BJ (cell line): ENCODE data around the gene RGPD4. TPM values are rescaled to one million over a fixed set of nuclear protein-coding genes. Genes with fewer than 3 reads are reported as not detected.
"Not testable (repeated sequence)": the region's sequence is repeated elsewhere in the genome, so short reads cannot be mapped to it uniquely, and the experiment has no call there.

Experiments
- CTCF ChIA-PET: fragments of 350-600 bp; formaldehyde crosslinking; extraction: SDS; loops from one replicate; lab custom pipeline; 2021; ENCODE audit warnings: antibody characterized with exemption, inconsistent platforms; lab: Yijun Ruan, JAX
- POLR2A ChIA-PET: fragments of 300-600 bp; sonication (Branson Sonifier 250); formaldehyde crosslinking; extraction: SDS; loops from one replicate; lab custom pipeline; 2021; ENCODE audit warnings: antibody characterized with exemption; lab: Charles Lee
- DNase-seq: peaks from one replicate; pipeline ENCODE4 v3.0.0-alpha.2; 2011; ENCODE audit warnings: low read depth
- H3K27me3 ChIP-seq: 2 replicates; pipeline ENCODE4 v1.6.0; 2011; ENCODE audit warnings: low read length; ENCODE audit not compliant: control insufficient read depth, insufficient read depth
- H3K36me3 ChIP-seq: 2 replicates; pipeline ENCODE4 v1.5.1; 2011; ENCODE audit warnings: low read length; ENCODE audit not compliant: control insufficient read depth, insufficient read depth
- H3K4me3 ChIP-seq: 2 replicates; pipeline ENCODE4 v1.5.1; 2011; ENCODE audit warnings: low read depth, mild to moderate bottlenecking, control low read depth, low read length
- polyA plus RNA-seq: library from polyadenylated mRNA; depleted of rRNA; stranded (reverse); fragments of >200 nt; gene quantifications from 2 replicates; pipeline ENCODE4 v1.2.3, GENCODE V29; 2011
- TF ChIP-seq, protein P1 (sequence below): IDR thresholded peaks from 2 replicates; pipeline ENCODE4 v1.5.1; 2011; ENCODE audit warnings: low read depth, mild to moderate bottlenecking, control low read depth, inconsistent platforms, low read length, moderate library complexity; ENCODE audit not compliant: insufficient read depth

The RGPD4 gene
- polyA plus RNA-seq, 1 experiment, result not detected

- DNase-seq, result no peak
- POLR2A ChIA-PET, result no interaction called here
- no peaks in the 10 kb centered on the region for H3K36me3 ChIP-seq
- H3K27me3 ChIP-seq, result no peaks in the 10 kb centered on the region
- TF ChIP-seq, protein P1, sequence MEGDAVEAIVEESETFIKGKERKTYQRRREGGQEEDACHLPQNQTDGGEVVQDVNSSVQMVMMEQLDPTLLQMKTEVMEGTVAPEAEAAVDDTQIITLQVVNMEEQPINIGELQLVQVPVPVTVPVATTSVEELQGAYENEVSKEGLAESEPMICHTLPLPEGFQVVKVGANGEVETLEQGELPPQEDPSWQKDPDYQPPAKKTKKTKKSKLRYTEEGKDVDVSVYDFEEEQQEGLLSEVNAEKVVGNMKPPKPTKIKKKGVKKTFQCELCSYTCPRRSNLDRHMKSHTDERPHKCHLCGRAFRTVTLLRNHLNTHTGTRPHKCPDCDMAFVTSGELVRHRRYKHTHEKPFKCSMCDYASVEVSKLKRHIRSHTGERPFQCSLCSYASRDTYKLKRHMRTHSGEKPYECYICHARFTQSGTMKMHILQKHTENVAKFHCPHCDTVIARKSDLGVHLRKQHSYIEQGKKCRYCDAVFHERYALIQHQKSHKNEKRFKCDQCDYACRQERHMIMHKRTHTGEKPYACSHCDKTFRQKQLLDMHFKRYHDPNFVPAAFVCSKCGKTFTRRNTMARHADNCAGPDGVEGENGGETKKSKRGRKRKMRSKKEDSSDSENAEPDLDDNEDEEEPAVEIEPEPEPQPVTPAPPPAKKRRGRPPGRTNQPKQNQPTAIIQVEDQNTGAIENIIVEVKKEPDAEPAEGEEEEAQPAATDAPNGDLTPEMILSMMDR, result no peak
- H3K4me3 ChIP-seq, result no peak overlapping the region
- CTCF ChIA-PET, result no interaction called here
Observed at GRCh38 chr2:107824451-107825205, 2.1 kb upstream of the RGPD4 start.

DNA sequence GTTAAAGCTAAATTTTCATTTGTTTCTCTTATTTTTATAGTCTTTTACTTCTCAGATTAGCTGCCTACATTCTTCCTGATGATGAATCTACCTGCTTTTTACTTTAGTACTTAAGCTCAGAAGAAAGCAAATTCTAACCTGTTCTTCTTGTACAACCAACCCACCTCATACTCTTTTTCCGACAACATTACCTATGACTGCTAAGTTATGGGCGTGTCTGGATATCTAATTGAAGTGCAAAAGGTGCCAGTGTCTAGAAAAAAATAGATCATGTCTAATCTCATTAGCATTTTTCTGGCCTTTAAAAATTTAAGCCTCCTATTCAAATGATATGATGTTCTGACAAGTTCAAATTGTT, 1.5 kb upstream of the RGPD4 start:
- ChIA-PET POLR2A (no interaction called here), CTCF (no interaction called here)
- no peaks in the 10 kb centered on the region for H3K36me3 ChIP-seq
- H3K4me3 ChIP-seq, result no peak overlapping the region
- H3K27me3 ChIP-seq, result no peaks in the 10 kb centered on the region
- no peak for DNase-seq
- TF ChIP-seq, protein P1, result no peak

DNA sequence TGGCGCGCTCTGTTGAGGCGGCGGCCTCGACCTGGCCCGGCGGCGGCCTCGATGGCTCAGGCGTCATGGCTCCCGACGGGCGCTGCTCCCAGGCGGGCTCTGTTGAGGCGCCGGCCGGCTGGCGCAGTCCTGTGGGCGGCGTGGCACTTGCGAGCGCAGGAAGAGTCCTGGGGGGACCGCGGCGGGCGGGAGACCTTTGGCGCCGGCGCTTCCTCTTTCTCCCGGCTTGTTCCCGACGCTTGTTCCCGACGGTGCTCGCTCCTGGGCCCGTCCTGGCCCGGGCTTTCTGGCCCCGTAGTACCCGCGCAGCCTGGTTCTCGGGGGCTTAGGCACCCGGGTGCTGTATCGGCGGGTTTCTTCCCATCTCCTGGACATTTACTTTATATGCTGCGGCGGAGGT, 2.8 kb downstream of the RGPD4 start:
- H3K27me3 ChIP-seq, H3K4me3 ChIP-seq, DNase-seq, POLR2A ChIA-PET, CTCF ChIA-PET, H3K36me3 ChIP-seq: not testable (repeated sequence)

DNA sequence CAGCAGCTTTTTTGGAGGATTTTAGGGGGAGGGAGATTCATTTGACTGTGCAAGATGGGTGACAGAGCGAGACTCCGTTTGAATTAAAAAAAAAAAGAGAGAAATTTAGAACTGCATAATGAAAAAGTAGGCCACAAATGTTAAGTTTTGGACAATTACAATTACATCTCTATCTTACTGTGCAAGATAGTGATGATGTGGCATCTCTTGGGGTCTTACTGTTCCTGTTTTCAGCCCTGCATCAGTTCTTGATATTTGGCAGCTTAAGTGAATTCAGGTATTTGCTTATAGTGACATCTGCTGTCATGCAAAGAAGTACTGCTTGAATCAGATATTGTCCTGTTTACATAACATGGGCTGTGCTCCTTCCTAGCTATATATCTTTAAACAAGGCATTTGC, 6.5 kb downstream of the RGPD4 start:
- CTCF ChIA-PET, DNase-seq, H3K4me3 ChIP-seq, H3K27me3 ChIP-seq, H3K36me3 ChIP-seq, POLR2A ChIA-PET: not testable (repeated sequence)

- POLR2A ChIA-PET, H3K27me3 ChIP-seq, CTCF ChIA-PET, H3K4me3 ChIP-seq, H3K36me3 ChIP-seq, DNase-seq: not testable (repeated sequence)
Observed at GRCh38 chr2:107833618-107834017, 6.9 kb downstream of the RGPD4 start.

- POLR2A ChIA-PET, result not testable (repeated sequence)
Observed at GRCh38 chr2:107916121-107916520, 89.4 kb downstream of the RGPD4 start.

GRCh38 chr2:107916696-107917370, 90.1 kb downstream of the RGPD4 start:
- H3K4me3 ChIP-seq, POLR2A ChIA-PET, CTCF ChIA-PET, H3K36me3 ChIP-seq, DNase-seq, H3K27me3 ChIP-seq: not testable (repeated sequence)

More at GRCh38 chr2:107916121-107916520, 89.4 kb downstream of the RGPD4 start:
- H3K4me3 ChIP-seq, DNase-seq, CTCF ChIA-PET, H3K36me3 ChIP-seq, H3K27me3 ChIP-seq: not testable (repeated sequence)
